H1 (cell line): ENCODE measurements around the gene FGGY. TPM values are rescaled to one million over a fixed set of nuclear protein-coding genes. Genes with fewer than 3 reads are reported as not detected.

ENCODE experiments used
- CTCF ChIA-PET: fragments of 300-600 bp; sonication (Branson Sonifier 250); formaldehyde crosslinking; loops from one replicate; lab custom pipeline; 2021; ENCODE audit not compliant: partially characterized antibody; lab: Charles Lee
- POLR2A ChIA-PET: fragments of 300-600 bp; sonication (Branson Sonifier 250); formaldehyde crosslinking; loops from one replicate; lab custom pipeline; 2021; ENCODE audit warnings: inconsistent platforms; ENCODE audit not compliant: partially characterized antibody; lab: Charles Lee
- DNase-seq, 2 experiments: peaks; one replicate each; pipeline versions ENCODE4 v3.0.0 to v3.0.0-alpha.2; 2010 to 2022; ENCODE audit warnings: low spot score in 2 of 2, low read depth in 1 of 2, mixed read lengths in 1 of 2
- FAIRE-seq: peaks from 2 replicates; lab custom pipeline; 2011; peaks lifted over from hg19 to GRCh38; lab: Jason Lieb, UNC
- H2AFZ ChIP-seq: 2 replicates; pipeline ENCODE4 v1.8.1; 2012; ENCODE audit warnings: low read length, inconsistent platforms
- H2AK5ac ChIP-seq: 2 replicates; pipeline ENCODE4 v1.6.1; 2013; ENCODE audit warnings: low read depth, low read length
- H2BK120ac ChIP-seq: replicated peaks from 2 replicates; pipeline ENCODE3; 2013; ENCODE audit warnings: low read depth, low read length, inconsistent platforms
- H2BK12ac ChIP-seq: 2 replicates; pipeline ENCODE4 v1.6.1; 2013; ENCODE audit warnings: low read depth, low read length
- H2BK15ac ChIP-seq: 2 replicates; pipeline ENCODE4 v1.6.1; 2013; ENCODE audit warnings: low read length
- H2BK20ac ChIP-seq: 2 replicates; pipeline ENCODE4 v1.6.1; 2013; ENCODE audit warnings: low read length
- H2BK5ac ChIP-seq: 2 replicates; pipeline ENCODE4 v1.6.1; 2013; ENCODE audit warnings: low read depth, low read length
- H3K14ac ChIP-seq: 2 replicates; pipeline ENCODE4 v1.6.1; 2013; ENCODE audit warnings: inconsistent platforms; ENCODE audit not compliant: insufficient read length
- H3K18ac ChIP-seq: 2 replicates; pipeline ENCODE4 v1.6.1; 2013; ENCODE audit warnings: low read length; ENCODE audit errors: extremely low read depth
- H3K23ac ChIP-seq: 2 replicates; pipeline ENCODE4 v1.6.1; 2013; ENCODE audit warnings: inconsistent platforms; ENCODE audit not compliant: insufficient read length
- H3K23me2 ChIP-seq: 2 replicates; pipeline ENCODE4 v1.6.1; 2013; ENCODE audit warnings: low read depth, low read length
- H3K27ac ChIP-seq: 2 replicates; pipeline ENCODE4 v1.6.1; 2011; ENCODE audit warnings: low read depth, low read length, inconsistent platforms
- H3K27me3 ChIP-seq, 4 experiments: replicated peaks in 1 of 4; 1 replicate in 1 of 4; 2 replicates in 3 of 4; pipeline versions ENCODE4 v1.6.1 to v1.8.1; 2011 to 2013; ENCODE audit warnings: low read length in 3 of 4, mild to moderate bottlenecking in 3 of 4, inconsistent platforms in 2 of 4, mixed read lengths in 2 of 4, moderate library complexity in 1 of 4; ENCODE audit not compliant: control insufficient read depth in 3 of 4, insufficient read depth in 3 of 4; ENCODE audit errors: extremely low read depth in 1 of 4
- H3K36me3 ChIP-seq, 4 experiments: 2 replicates each; pipeline versions ENCODE4 v1.6.1 to v1.8.1; 2011 to 2013; ENCODE audit warnings: mild to moderate bottlenecking in 4 of 4, low read length in 3 of 4, moderate library complexity in 2 of 4, control low read depth in 1 of 4, inconsistent platforms in 1 of 4; ENCODE audit not compliant: insufficient read depth in 4 of 4, control insufficient read depth in 2 of 4
- H3K4ac ChIP-seq: replicated peaks from 2 replicates; pipeline ENCODE3; 2013; ENCODE audit warnings: low read length, low read depth, mixed read lengths, inconsistent platforms; ENCODE audit not compliant: insufficient read length
- H3K4me1 ChIP-seq, 4 experiments: replicated peaks in 1 of 4; 1 replicate in 1 of 4; 2 replicates in 3 of 4; pipeline versions ENCODE4 v1.6.1 to v1.8.1; 2011 to 2013; ENCODE audit warnings: low read length in 3 of 4, inconsistent platforms in 2 of 4, mixed read lengths in 1 of 4; ENCODE audit not compliant: insufficient read depth in 4 of 4, control insufficient read depth in 3 of 4
- H3K4me2 ChIP-seq, 2 experiments: 2 replicates each; pipeline versions ENCODE4 v1.6.1 to v1.8.1; 2011 to 2013; ENCODE audit warnings: low read depth in 2 of 2, low read length in 2 of 2, control low read depth in 1 of 2, inconsistent platforms in 1 of 2, mild to moderate bottlenecking in 1 of 2; ENCODE audit not compliant: insufficient read depth in 1 of 2
- H3K4me3 ChIP-seq, 4 experiments: fragments of 200-600, 300-600 bp in 1 of 4; sonication (generic), shearing (Covaris generic), sonication (Bioruptor Twin) in 1 of 4; 2 replicates each; pipeline versions ENCODE4 v1.5.1 to v1.8.1; 2011 to 2016; ENCODE audit warnings: low read length in 4 of 4, low read depth in 3 of 4, control low read depth in 2 of 4, inconsistent platforms in 2 of 4, mild to moderate bottlenecking in 2 of 4, mixed read lengths in 1 of 4, moderate library complexity in 1 of 4; ENCODE audit not compliant: insufficient read depth in 2 of 4; ENCODE audit errors: extremely low read depth in 1 of 4
- H3K56ac ChIP-seq: replicated peaks from 2 replicates; pipeline ENCODE3; 2013; ENCODE audit warnings: low read depth, mild to moderate bottlenecking, mixed read lengths, low read length, inconsistent platforms; ENCODE audit not compliant: insufficient read length
- H3K79me1 ChIP-seq: 2 replicates; pipeline ENCODE4 v1.6.1; 2013; ENCODE audit warnings: low read depth, low read length, control low read depth
- H3K79me2 ChIP-seq, 2 experiments: 2 replicates each; pipeline versions ENCODE4 v1.6.1 to v1.8.1; 2012 to 2013; ENCODE audit warnings: low read length in 2 of 2, mild to moderate bottlenecking in 2 of 2, inconsistent platforms in 1 of 2; ENCODE audit not compliant: insufficient read depth in 2 of 2, control insufficient read depth in 1 of 2
- H3K9ac ChIP-seq, 4 experiments: replicated peaks in 1 of 4; 1 replicate in 1 of 4; 2 replicates in 3 of 4; pipeline versions ENCODE4 v1.6.1 to v1.8.1; 2011 to 2013; ENCODE audit warnings: low read depth in 3 of 4, low read length in 3 of 4, control low read depth in 2 of 4, mild to moderate bottlenecking in 2 of 4, moderate library complexity in 2 of 4, inconsistent platforms in 1 of 4; ENCODE audit errors: extremely low read depth in 1 of 4
- H3K9me3 ChIP-seq, 2 experiments: 2 replicates each; pipeline versions ENCODE4 v1.6.1 to v1.8.1; 2012 to 2013; ENCODE audit warnings: mild to moderate bottlenecking in 2 of 2, moderate library complexity in 2 of 2, control low read depth in 1 of 2, inconsistent platforms in 1 of 2, low read depth in 1 of 2, low read length in 1 of 2, mixed read lengths in 1 of 2; ENCODE audit not compliant: insufficient read depth in 2 of 2
- H4K20me1 ChIP-seq, 2 experiments: replicated peaks in 1 of 2; 2 replicates each; pipeline versions ENCODE3 to v1.8.1; 2011 to 2013; ENCODE audit warnings: inconsistent platforms in 2 of 2, low read length in 2 of 2, mild to moderate bottlenecking in 1 of 2; ENCODE audit not compliant: insufficient read depth in 2 of 2, control insufficient read depth in 1 of 2
- H4K5ac ChIP-seq: 2 replicates; pipeline ENCODE4 v1.6.1; 2013; ENCODE audit warnings: low read length, low read depth, mixed read lengths, inconsistent platforms; ENCODE audit not compliant: insufficient read length
- H4K8ac ChIP-seq: 2 replicates; pipeline ENCODE4 v1.8.0; 2013; ENCODE audit warnings: mild to moderate bottlenecking, moderate library complexity, low read length, inconsistent platforms; ENCODE audit not compliant: insufficient read depth; ENCODE audit errors: extremely low read depth
- H4K91ac ChIP-seq: replicated peaks from 2 replicates; pipeline ENCODE3; 2013; ENCODE audit warnings: low read length, mixed read lengths, inconsistent platforms; ENCODE audit not compliant: insufficient read length
- ATF2 ChIP-seq: IDR thresholded peaks from 2 replicates; pipeline ENCODE4 v1.6.1; 2012; ENCODE audit warnings: low read length, inconsistent platforms
- BCL11A ChIP-seq, 2 experiments: IDR thresholded peaks; one replicate each; pipeline ENCODE4 v1.6.1; 2011; ENCODE audit warnings: low read depth in 2 of 2, low read length in 2 of 2, mild to moderate bottlenecking in 2 of 2
- BRCA1 ChIP-seq: IDR thresholded peaks from 2 replicates; pipeline ENCODE4 v1.6.1; 2012; ENCODE audit warnings: low read depth, low read length, improper control_type of control experiment
- CBX5 ChIP-seq: fragments of 300-800, 300-1000 bp; sonication (generic); IDR thresholded peaks from 2 replicates; pipeline ENCODE4 v1.7.1; 2016; ENCODE audit warnings: antibody characterized with exemption, low read length, low read depth
- CREB1 ChIP-seq: IDR thresholded peaks from 2 replicates; pipeline ENCODE4 v1.6.1; 2012; ENCODE audit warnings: inconsistent platforms
- CTBP2 ChIP-seq: IDR thresholded peaks from 2 replicates; pipeline ENCODE4 v1.7.0; 2011; ENCODE audit warnings: borderline replicate concordance, mild to moderate bottlenecking, moderate library complexity, mixed read lengths, low read length; ENCODE audit not compliant: insufficient read depth, insufficient read length
- KDM1A ChIP-seq: fragments of 200-600, 300-600 bp; sonication (generic); IDR thresholded peaks from 2 replicates; pipeline ENCODE4 v1.7.1; 2016; ENCODE audit warnings: mild to moderate bottlenecking, low read length, borderline replicate concordance
- POU5F1 ChIP-seq: IDR thresholded peaks from 2 replicates; pipeline ENCODE4 v1.6.1; 2011; ENCODE audit warnings: low read depth, mild to moderate bottlenecking, low read length, moderate library complexity
- SIRT6 ChIP-seq: IDR thresholded peaks from one replicate; pipeline ENCODE4 v1.7.1; 2012; ENCODE audit warnings: low read length, inconsistent platforms
- SP2 ChIP-seq: IDR thresholded peaks from 2 replicates; pipeline ENCODE4 v1.6.1; 2012; ENCODE audit warnings: mild to moderate bottlenecking, low read length, inconsistent platforms
- SRF ChIP-seq: IDR thresholded peaks from 2 replicates; pipeline ENCODE4 v1.6.1; 2011; ENCODE audit warnings: mild to moderate bottlenecking, low read depth, low read length, moderate library complexity
- TAF7 ChIP-seq: optimal IDR thresholded peaks from 2 replicates; pipeline ENCODE3; 2011; ENCODE audit warnings: low read depth, mild to moderate bottlenecking, inconsistent platforms, low read length, moderate library complexity, borderline replicate concordance
- WGBS, 2 experiments: shearing (Covaris generic) in 1 of 2; methylation state at CpG; one replicate each; pipeline versions ENCODE4 v1.1.6 to v1.1.7; 2013 to 2015; ENCODE audit warnings: low lambda C conversion rate in 2 of 2, mixed read lengths in 2 of 2, inconsistent platforms in 1 of 2, low coverage in 1 of 2, missing lambda C conversion rate in 1 of 2; ENCODE audit not compliant: insufficient replicate concordance in 2 of 2, insufficient coverage in 1 of 2, insufficient read length in 1 of 2; ENCODE audit errors: extremely low coverage in 1 of 2, missing lambda C conversion rate in 1 of 2; 5-methylcytosine and 5-hydroxymethylcytosine counted together
- polyA plus RNA-seq, 7 experiments: library from polyadenylated mRNA; depleted of rRNA in 3 of 7; stranded (reverse) in 5 of 7; unstranded in 2 of 7; fragments of >200 nt in 5 of 7; fragments of 200-250 nt in 2 of 7; gene quantifications; 1 replicate in 5 of 7; 2 replicates in 1 of 7; 4 replicates in 1 of 7; pipeline versions ENCODE4 v1.2.1 to v1.2.3, GENCODE V29; 2011 to 2013; ENCODE audit warnings: missing spikeins in 2 of 7, mixed read lengths in 2 of 7
- total RNA-seq: library from RNA; stranded (reverse); fragmentation: NEBNext Ultra II Directional; extraction: Animal tissue kit (Norgen Biotek cat#: 25700); gene quantifications from 2 replicates; pipeline ENCODE4 v1.2.1, GENCODE V29; 2021

FGGY gene
- total and polyA plus RNA-seq, 2 of the 8 experiments (the other 6 are each of a cell fraction or from before 2014, with no cell fraction given) = 10.3 to 12.5 TPM

GRCh38 chr1:59499943-59500569 is 203.2 kb downstream of the FGGY start:
- TF ChIP-seq CTBP2 (no peak), ATF2 (no peak), POU5F1 (no peak), BRCA1 (no peak), BCL11A (IDR thresholded peaks at IDR 0.05; ENCODE audit: low read depth in 2 of 2, low read length in 2 of 2) (no peak), SRF (no peak), CREB1 (no peak), SP2 (no peak), KDM1A (no peak), TAF7 (no peak), CBX5 (no peak), SIRT6 (no peak)
- H4K5ac ChIP-seq = no peak overlapping the region
- no peaks in the 10 kb centered on the region for H3K79me1 ChIP-seq
- no peak overlapping the region for H2BK15ac ChIP-seq
- no peak overlapping the region for H4K8ac ChIP-seq
- H3K4me2 ChIP-seq = no peak overlapping the region
- no peak overlapping the region for H2BK5ac ChIP-seq
- H3K27ac ChIP-seq = no peak overlapping the region
- no peaks in the 10 kb centered on the region for H3K27me3 ChIP-seq
- H3K9ac ChIP-seq = no peak overlapping the region
- H3K23ac ChIP-seq = no peak overlapping the region
- H2BK20ac ChIP-seq = no peak overlapping the region
- no peak overlapping the region for H3K14ac ChIP-seq
- H3K9me3 ChIP-seq = no peaks in the 10 kb centered on the region
- no peak overlapping the region for H3K4ac ChIP-seq
- no peaks in the 10 kb centered on the region for H3K36me3 ChIP-seq
- FAIRE-seq (no peak), DNase-seq (no peak)
- H3K79me2 ChIP-seq = no peaks in the 10 kb centered on the region
- H3K23me2 ChIP-seq = no peaks in the 10 kb centered on the region
- H3K4me1 ChIP-seq = peaks cover 0 to 2% (median under 1%) of the 10 kb centered on the region in 4 experiments; a peak in 2 of 7 replicates
- ChIA-PET POLR2A (no interaction called here), CTCF (no interaction called here)
- H2BK12ac ChIP-seq = no peak overlapping the region
- H3K18ac ChIP-seq = no peak overlapping the region
- H2AFZ ChIP-seq = no peak overlapping the region
- no peak overlapping the region for H2AK5ac ChIP-seq
- H3K4me3 ChIP-seq = no peak overlapping the region
- no peak overlapping the region for H3K56ac ChIP-seq
- no peak overlapping the region for H4K91ac ChIP-seq
- H4K20me1 ChIP-seq = no peaks in the 10 kb centered on the region
- WGBS, 2 experiments = 84% methylated on average over 4 of the region's 4 CpGs; no CpG with 5 or more reads in 1 of the 2 experiments
- H2BK120ac ChIP-seq = no peak overlapping the region
